ENCODE results near the gene SF1. TPM values are rescaled to one million over a fixed set of nuclear protein-coding genes. Genes with fewer than 3 reads are reported as not detected.

Gene SF1
- total RNA-seq, 1 donor from 2014 or later, result 140 TPM

DNA sequence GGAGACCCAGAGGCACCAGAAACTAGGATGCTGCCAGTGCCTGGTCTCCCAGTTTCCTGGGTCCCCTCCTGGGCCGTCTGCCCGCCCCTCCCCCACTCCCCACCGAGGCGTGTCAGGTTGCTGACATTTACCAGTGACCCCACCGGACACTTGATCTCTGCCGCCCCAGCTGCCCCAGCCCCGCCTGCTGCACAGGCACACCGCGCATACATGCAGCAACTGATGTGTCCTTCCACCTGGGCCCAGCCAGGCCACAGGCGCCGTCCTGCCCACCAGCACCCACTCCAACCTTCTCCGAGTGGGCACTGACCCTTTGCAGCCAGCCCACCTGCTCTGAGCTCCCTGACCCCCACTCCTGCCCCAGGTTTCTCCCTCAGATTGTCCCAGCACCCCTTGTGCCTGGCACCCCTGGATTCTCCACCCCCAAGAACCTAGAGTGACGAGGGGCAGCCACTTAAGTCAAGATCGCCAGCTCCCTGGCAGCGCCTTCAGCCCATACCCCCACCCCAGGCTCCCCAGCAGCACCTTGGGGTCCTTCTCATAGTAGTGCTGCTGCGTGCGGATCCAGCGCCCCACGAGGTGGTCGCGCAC lies 19.1 kb downstream of the SF1 start:
- peaks cover 49% of the 10 kb centered on the region for H3F3A ChIP-seq (ENCODE audit: low read depth)
- no peaks in the 10 kb centered on the region for H3K9me3 ChIP-seq (ENCODE audit: low read depth)
- peaks cover 39% of the 10 kb centered on the region for H3K4me1 ChIP-seq
- peak overlapping the region; percentile 64 for H3K4me2 ChIP-seq
- H3K9me3 Mint-ChIP-seq, result no peaks in the 10 kb centered on the region
- no peak overlapping the region for H2AFZ ChIP-seq (replicated peaks)
- no peak for TF ChIP-seq EZH2 (IDR thresholded peaks at IDR 0.05)
- TF ChIP-seq, protein P1, sequence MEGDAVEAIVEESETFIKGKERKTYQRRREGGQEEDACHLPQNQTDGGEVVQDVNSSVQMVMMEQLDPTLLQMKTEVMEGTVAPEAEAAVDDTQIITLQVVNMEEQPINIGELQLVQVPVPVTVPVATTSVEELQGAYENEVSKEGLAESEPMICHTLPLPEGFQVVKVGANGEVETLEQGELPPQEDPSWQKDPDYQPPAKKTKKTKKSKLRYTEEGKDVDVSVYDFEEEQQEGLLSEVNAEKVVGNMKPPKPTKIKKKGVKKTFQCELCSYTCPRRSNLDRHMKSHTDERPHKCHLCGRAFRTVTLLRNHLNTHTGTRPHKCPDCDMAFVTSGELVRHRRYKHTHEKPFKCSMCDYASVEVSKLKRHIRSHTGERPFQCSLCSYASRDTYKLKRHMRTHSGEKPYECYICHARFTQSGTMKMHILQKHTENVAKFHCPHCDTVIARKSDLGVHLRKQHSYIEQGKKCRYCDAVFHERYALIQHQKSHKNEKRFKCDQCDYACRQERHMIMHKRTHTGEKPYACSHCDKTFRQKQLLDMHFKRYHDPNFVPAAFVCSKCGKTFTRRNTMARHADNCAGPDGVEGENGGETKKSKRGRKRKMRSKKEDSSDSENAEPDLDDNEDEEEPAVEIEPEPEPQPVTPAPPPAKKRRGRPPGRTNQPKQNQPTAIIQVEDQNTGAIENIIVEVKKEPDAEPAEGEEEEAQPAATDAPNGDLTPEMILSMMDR (IDR thresholded peaks at IDR 0.05), result no peak
- no peak for TF ChIP-seq EZH2phosphoT487 (IDR thresholded peaks at IDR 0.05)
- H3K36me3 ChIP-seq, result no peaks in the 10 kb centered on the region
- no peak overlapping the region for H3K9ac ChIP-seq
- H3K27ac Mint-ChIP-seq, result peak overlapping the region; percentile 88
- peaks cover 8% of the 10 kb centered on the region for H3K36me3 Mint-ChIP-seq
- H3K27ac ChIP-seq, result no peak overlapping the region
- H4K20me1 ChIP-seq (ENCODE audit: low read depth), result peaks cover 43% of the 10 kb centered on the region
- H3K4me1 Mint-ChIP-seq, result peaks cover 55% of the 10 kb centered on the region
- no peak overlapping the region for H3K4me3 ChIP-seq
- H3K27me3 ChIP-seq, result no peaks in the 10 kb centered on the region
- no peak for DNase-seq (ENCODE audit: low spot score)
- H3K4me3 Mint-ChIP-seq, result peak overlapping the region; percentile 77
- H3K79me2 ChIP-seq (ENCODE audit: low read depth), result no peaks in the 10 kb centered on the region
- H3K27me3 Mint-ChIP-seq (ENCODE audit: insufficient read depth, low read depth), result peaks cover 26% of the 10 kb centered on the region

DNA sequence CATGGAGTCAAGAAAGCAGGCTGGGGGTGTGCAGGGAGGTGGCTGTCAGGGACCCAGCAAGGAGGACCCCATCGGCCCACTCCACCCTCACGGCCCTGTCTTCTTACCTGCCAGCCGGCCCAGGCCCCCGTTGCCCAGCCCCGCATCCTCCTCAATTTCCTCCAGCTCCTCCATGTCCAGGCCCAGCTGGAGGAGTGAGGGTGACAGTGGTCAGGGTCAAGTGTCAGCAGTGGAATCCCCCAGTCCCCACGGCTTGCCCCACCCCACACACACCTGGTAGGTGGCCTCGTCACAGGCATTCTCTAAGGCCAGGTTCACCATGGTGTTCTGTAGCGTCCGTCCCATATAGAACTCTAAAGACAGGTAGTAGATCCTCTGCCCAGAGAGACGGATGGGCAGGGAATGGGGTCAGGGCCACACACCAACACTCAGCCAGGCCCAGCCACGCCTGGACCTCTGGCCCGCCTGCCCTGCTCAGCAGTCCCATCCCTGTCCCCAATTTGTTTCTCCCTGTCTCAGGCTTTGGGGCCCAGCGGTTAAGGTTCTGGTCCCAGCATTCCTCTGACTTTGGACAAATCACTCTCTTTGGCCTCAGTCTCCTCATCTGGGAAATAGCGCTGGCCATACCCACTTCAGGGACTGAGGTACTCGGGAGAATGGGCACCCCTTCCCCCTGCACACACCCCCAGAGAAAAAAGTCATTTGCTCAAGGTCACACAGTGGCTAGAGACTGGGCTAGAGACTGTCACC lies 19.8 kb downstream of the SF1 start:
- Histone ChIP-seq H3K27ac (no peak overlapping the region), H4K20me1 (ENCODE audit: low read depth) (peaks cover 36% of the 10 kb centered on the region), H3K9me3 (ENCODE audit: low read depth) (no peaks in the 10 kb centered on the region), H3K4me2 (no peak overlapping the region), H3F3A (ENCODE audit: low read depth) (peaks cover 42% of the 10 kb centered on the region), H3K36me3 (no peaks in the 10 kb centered on the region), H3K79me2 (ENCODE audit: low read depth) (no peaks in the 10 kb centered on the region), H3K4me3 (no peak overlapping the region), H3K4me1 (peaks cover 32% of the 10 kb centered on the region), H2AFZ (replicated peaks) (no peak overlapping the region), H3K27me3 (no peaks in the 10 kb centered on the region), H3K9ac (no peak overlapping the region)
- Mint-ChIP-seq H3K27ac (no peak overlapping the region), H3K27me3 (ENCODE audit: insufficient read depth, low read depth) (peaks cover 26% of the 10 kb centered on the region), H3K4me3 (peak overlapping the region; percentile 77), H3K36me3 (peaks cover 8% of the 10 kb centered on the region), H3K4me1 (peaks cover 48% of the 10 kb centered on the region), H3K9me3 (no peaks in the 10 kb centered on the region)
- DNase-seq (ENCODE audit: low spot score), result no peak
- TF ChIP-seq EZH2 (IDR thresholded peaks at IDR 0.05) (no peak), EZH2phosphoT487 (IDR thresholded peaks at IDR 0.05) (no peak)
- TF ChIP-seq, protein P1 (IDR thresholded peaks at IDR 0.05), result no peak

DNA sequence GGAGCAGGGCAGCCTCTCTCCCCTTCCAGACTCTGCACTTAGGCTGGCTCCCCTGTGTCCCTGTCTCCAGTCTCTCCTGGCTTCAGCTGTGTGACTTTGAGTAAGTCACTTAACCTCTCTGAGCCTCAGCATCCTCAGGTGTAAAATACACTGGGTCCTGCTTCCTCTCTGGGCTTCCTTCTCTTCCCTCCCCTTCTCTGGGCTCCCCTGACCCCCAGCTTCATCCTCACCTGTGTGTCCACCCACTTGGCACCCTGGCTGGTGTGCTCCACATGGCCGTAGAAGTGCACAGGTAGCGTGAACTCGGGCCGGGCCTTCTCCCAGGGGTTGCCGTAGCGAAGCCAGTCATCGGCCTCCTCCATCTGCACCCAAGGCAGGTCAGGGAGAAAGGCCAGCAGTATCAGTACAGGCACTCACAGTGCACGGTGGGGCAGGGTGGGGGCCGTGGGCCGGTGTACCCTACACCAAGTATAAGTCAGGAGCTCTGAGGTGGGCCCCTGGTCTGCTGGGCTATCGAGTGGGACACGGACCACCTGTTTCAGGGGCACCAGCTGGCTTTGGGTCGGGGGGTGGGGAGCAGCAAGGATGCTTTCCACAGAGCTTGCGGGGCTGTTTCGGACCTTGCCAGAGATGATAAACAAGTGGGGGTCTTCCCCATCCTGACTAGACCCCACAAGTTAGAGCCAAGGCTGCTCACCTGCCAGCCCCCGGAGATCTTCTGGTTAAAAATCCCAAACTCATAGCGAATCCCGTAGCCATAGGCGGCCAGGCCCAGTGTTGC lies 20.6 kb downstream of the SF1 start:
- H3K9me3 Mint-ChIP-seq, result no peaks in the 10 kb centered on the region
- Histone ChIP-seq H3K4me3 (no peak overlapping the region), H4K20me1 (ENCODE audit: low read depth) (peaks cover 28% of the 10 kb centered on the region), H3K27me3 (no peaks in the 10 kb centered on the region), H3K79me2 (ENCODE audit: low read depth) (no peaks in the 10 kb centered on the region), H2AFZ (replicated peaks) (no peak overlapping the region), H3F3A (ENCODE audit: low read depth) (peaks cover 34% of the 10 kb centered on the region), H3K9me3 (ENCODE audit: low read depth) (no peaks in the 10 kb centered on the region), H3K4me2 (no peak overlapping the region), H3K36me3 (no peaks in the 10 kb centered on the region), H3K4me1 (peaks cover 24% of the 10 kb centered on the region), H3K27ac (no peak overlapping the region), H3K9ac (no peak overlapping the region)
- H3K4me1 Mint-ChIP-seq, result peaks cover 44% of the 10 kb centered on the region
- H3K27ac Mint-ChIP-seq, result peak overlapping the region; percentile 57
- H3K27me3 Mint-ChIP-seq (ENCODE audit: insufficient read depth, low read depth), result peaks cover 23% of the 10 kb centered on the region
- TF ChIP-seq, protein P1 (IDR thresholded peaks at IDR 0.05), result no peak
- TF ChIP-seq EZH2phosphoT487 (IDR thresholded peaks at IDR 0.05) (no peak), EZH2 (IDR thresholded peaks at IDR 0.05) (no peak)
- H3K36me3 Mint-ChIP-seq, result peaks cover 7% of the 10 kb centered on the region
- no peak overlapping the region for H3K4me3 Mint-ChIP-seq
- DNase-seq (ENCODE audit: low spot score), result no peak

Measured in neural progenitor cell (in vitro differentiated cells).